Keratinocyte (primary cell): ENCODE results near the gene RELT. TPM values are rescaled to one million over a fixed set of nuclear protein-coding genes. Genes with fewer than 3 reads are reported as not detected.

ENCODE experiments used
- DNase-seq: peaks from one replicate; pipeline ENCODE4 v3.0.0-alpha.2; 2011; ENCODE audit warnings: low read depth, missing footprints, low spot score
- FAIRE-seq: peaks from 2 replicates; lab custom pipeline; 2011; peaks lifted over from hg19 to GRCh38; lab: Jason Lieb, UNC
- H2AFZ ChIP-seq: 2 replicates; pipeline ENCODE4 v1.6.0; 2012; ENCODE audit warnings: low read length, control low read depth, inconsistent platforms; ENCODE audit not compliant: control insufficient read depth
- H3K27ac ChIP-seq: 2 replicates; pipeline ENCODE4 v1.5.1; 2011; ENCODE audit warnings: low read length; ENCODE audit not compliant: control insufficient read depth, insufficient read depth
- H3K27me3 ChIP-seq: 3 replicates; pipeline ENCODE4 v1.6.0; 2011; ENCODE audit warnings: low read length; ENCODE audit not compliant: control insufficient read depth, insufficient read depth; ENCODE audit errors: extremely low read depth
- H3K36me3 ChIP-seq, 2 experiments: 2 replicates in 1 of 2; 3 replicates in 1 of 2; pipeline ENCODE4 v1.5.1; 2011; ENCODE audit warnings: low read length in 2 of 2, mild to moderate bottlenecking in 1 of 2; ENCODE audit not compliant: control insufficient read depth in 2 of 2, insufficient read depth in 2 of 2; ENCODE audit errors: extremely low read depth in 1 of 2
- H3K4me1 ChIP-seq: 3 replicates; pipeline ENCODE4 v1.5.1; 2011; ENCODE audit warnings: low read length; ENCODE audit not compliant: control insufficient read depth, insufficient read depth; ENCODE audit errors: extremely low read depth
- H3K4me2 ChIP-seq: 3 replicates; pipeline ENCODE4 v1.6.0; 2011; ENCODE audit warnings: low read depth, low read length; ENCODE audit not compliant: control insufficient read depth, insufficient read depth; ENCODE audit errors: extremely low read depth
- H3K4me3 ChIP-seq, 3 experiments: fragments of 200-600 bp in 1 of 3; sonication (generic) in 1 of 3; 2 replicates in 2 of 3; 3 replicates in 1 of 3; pipeline ENCODE4 v1.5.1; 2011 to 2016; ENCODE audit warnings: low read length in 3 of 3, mild to moderate bottlenecking in 3 of 3, control low read depth in 2 of 3, inconsistent platforms in 1 of 3, low read depth in 1 of 3, mixed read lengths in 1 of 3, mixed run types in 1 of 3, moderate library complexity in 1 of 3; ENCODE audit not compliant: control insufficient read depth in 2 of 3, insufficient read depth in 2 of 3; ENCODE audit errors: extremely low read depth in 1 of 3
- H3K79me2 ChIP-seq: 2 replicates; pipeline ENCODE4 v1.6.0; 2012; ENCODE audit warnings: low read length; ENCODE audit not compliant: control insufficient read depth, insufficient read depth
- H3K9ac ChIP-seq: 3 replicates; pipeline ENCODE4 v1.6.0; 2011; ENCODE audit warnings: low read length; ENCODE audit not compliant: control insufficient read depth, insufficient read depth; ENCODE audit errors: extremely low read depth
- H3K9me1 ChIP-seq: 3 replicates; pipeline ENCODE4 v1.6.0; 2011; ENCODE audit warnings: low read length; ENCODE audit not compliant: control insufficient read depth, insufficient read depth; ENCODE audit errors: extremely low read depth
- H3K9me3 ChIP-seq: 2 replicates; pipeline ENCODE4 v1.5.1; 2012; ENCODE audit warnings: low read depth, low read length; ENCODE audit not compliant: control insufficient read depth
- H4K20me1 ChIP-seq: 3 replicates; pipeline ENCODE4 v1.6.0; 2011; ENCODE audit warnings: low read length; ENCODE audit not compliant: control insufficient read depth, insufficient read depth; ENCODE audit errors: extremely low read depth
- EZH2 ChIP-seq: IDR thresholded peaks from one replicate; pipeline ENCODE4 v1.6.1; 2012; ENCODE audit warnings: inconsistent platforms, mild to moderate bottlenecking, low read length, moderate library complexity
- dilution Hi-C: fragments of 300-500 bp; cut with MboI; formaldehyde crosslinking; loops from one replicate; pipeline ENCODE4 v1.7.0; 2020; ENCODE audit warnings: low sequenced_read_pairs; ENCODE audit not compliant: extremely low pct_ligation_motif_present
- polyA plus RNA-seq, 5 experiments: library from polyadenylated mRNA; depleted of rRNA in 3 of 5; stranded (reverse) in 3 of 5; stranded (forward) in 1 of 5; unstranded in 1 of 5; fragments of >200 nt; gene quantifications; 1 replicate in 1 of 5; 2 replicates in 3 of 5; 3 replicates in 1 of 5; pipeline versions ENCODE4 v1.2.1 to v1.2.3, GENCODE V29; 2011 to 2012; ENCODE audit warnings: missing spikeins in 2 of 5, low read depth in 1 of 5, low replicate concordance in 1 of 5
- TF ChIP-seq, protein P1 (sequence below), 3 experiments: IDR thresholded peaks in 1 of 3; conservative IDR thresholded peaks in 1 of 3; optimal IDR thresholded peaks in 1 of 3; 2 replicates in 2 of 3; 3 replicates in 1 of 3; pipeline versions ENCODE3 to v1.5.1; 2011; ENCODE audit warnings: low read length in 3 of 3, mild to moderate bottlenecking in 3 of 3, moderate library complexity in 2 of 3, control low read depth in 1 of 3, inconsistent platforms in 1 of 3; ENCODE audit not compliant: insufficient read depth in 2 of 3; ENCODE audit errors: extremely low read depth in 1 of 3

Gene RELT
- polyA plus RNA-seq, 1 donor (not counting 4 experiments of a cell fraction or from before 2014, with no cell fraction given), result 4.2 TPM

DNA sequence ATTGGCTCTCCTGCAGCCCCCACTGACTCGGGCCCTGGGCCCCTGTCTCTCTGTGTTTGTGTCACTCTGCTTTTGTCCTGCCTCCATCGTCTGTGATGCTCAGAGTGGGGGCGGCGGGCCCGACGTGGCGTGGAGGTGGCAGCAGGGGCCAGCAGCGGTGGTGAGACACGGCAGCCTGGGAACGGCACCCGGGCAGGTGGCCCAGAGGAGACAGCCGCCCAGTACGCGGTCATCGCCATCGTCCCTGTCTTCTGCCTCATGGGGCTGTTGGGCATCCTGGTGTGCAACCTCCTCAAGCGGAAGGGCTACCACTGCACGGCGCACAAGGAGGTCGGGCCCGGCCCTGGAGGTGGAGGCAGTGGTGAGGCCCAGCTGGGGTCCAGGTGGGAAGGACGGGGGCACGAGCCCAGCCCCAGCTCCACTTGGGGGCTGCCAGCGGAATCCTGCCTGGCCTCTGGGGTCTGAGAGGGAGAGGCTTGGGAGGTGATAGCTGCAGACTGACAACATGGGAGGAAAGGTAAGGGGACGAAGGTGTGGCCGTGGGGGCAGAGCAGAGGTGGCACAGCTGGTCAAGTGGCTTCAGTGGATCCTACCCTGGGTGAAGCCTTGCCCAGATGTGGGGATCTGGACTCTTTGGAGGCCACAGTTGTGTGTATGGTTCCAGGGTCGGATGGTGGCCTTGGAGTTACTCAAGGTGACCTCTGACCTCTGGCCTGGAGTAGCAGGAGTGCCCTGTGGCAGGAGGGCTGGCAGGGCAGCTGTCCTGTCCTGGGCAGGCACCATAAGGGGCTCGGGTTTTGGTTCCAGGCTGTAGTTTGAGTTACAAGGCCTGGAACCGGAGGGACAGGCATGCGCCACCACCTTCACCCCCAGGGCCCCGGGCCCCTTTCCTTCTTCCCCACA, 16.2 kb downstream of the RELT start:
- Histone ChIP-seq H3K9me3 (no peaks in the 10 kb centered on the region), H3K36me3 (peaks cover 24 to 27% of the 10 kb centered on the region in 2 experiments)

DNA sequence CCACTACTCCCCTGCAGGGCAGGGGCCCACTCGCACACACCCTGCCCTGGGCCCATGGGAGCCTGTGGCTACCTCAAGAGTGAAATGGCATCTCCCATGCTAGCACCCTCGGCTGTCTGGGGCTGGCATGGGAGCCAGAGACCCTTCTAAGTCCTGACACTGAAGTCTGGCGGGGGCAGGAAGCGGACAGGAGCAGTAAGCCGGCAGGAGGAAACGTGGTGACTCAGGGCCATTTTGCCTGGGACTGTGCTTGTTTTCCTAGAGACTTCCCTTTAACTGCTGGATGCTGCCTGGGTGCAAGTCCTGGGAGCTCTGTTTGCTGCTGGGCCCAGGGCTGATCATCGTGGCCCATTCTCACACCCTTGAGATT, 16.8 kb downstream of the RELT start:
- no peak overlapping the region for H3K9ac ChIP-seq
- no peak overlapping the region for H3K4me2 ChIP-seq
- H3K4me1 ChIP-seq, result peaks cover 35% of the 10 kb centered on the region
- peaks cover 24 to 27% of the 10 kb centered on the region in 2 experiments for H3K36me3 ChIP-seq
- no peaks in the 10 kb centered on the region for H3K27me3 ChIP-seq
- peaks cover 8% of the 10 kb centered on the region for H3K9me1 ChIP-seq
- no peaks in the 10 kb centered on the region for H3K9me3 ChIP-seq
- no peak overlapping the region for H3K27ac ChIP-seq
- H3K4me3 ChIP-seq, result no peak overlapping the region
- TF ChIP-seq, protein P1, sequence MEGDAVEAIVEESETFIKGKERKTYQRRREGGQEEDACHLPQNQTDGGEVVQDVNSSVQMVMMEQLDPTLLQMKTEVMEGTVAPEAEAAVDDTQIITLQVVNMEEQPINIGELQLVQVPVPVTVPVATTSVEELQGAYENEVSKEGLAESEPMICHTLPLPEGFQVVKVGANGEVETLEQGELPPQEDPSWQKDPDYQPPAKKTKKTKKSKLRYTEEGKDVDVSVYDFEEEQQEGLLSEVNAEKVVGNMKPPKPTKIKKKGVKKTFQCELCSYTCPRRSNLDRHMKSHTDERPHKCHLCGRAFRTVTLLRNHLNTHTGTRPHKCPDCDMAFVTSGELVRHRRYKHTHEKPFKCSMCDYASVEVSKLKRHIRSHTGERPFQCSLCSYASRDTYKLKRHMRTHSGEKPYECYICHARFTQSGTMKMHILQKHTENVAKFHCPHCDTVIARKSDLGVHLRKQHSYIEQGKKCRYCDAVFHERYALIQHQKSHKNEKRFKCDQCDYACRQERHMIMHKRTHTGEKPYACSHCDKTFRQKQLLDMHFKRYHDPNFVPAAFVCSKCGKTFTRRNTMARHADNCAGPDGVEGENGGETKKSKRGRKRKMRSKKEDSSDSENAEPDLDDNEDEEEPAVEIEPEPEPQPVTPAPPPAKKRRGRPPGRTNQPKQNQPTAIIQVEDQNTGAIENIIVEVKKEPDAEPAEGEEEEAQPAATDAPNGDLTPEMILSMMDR (optimal IDR thresholded peaks at IDR 0.05 in 1 of 3, IDR thresholded peaks at IDR 0.05 in 1 of 3, conservative IDR thresholded peaks at IDR 0.05 in 1 of 3; ENCODE audit: extremely low read depth in 1 of 3, insufficient read depth in 2 of 3, low read length in 3 of 3), result no peak
- no peak for TF ChIP-seq EZH2
- dilution Hi-C loops, result no loop called here
- H3K79me2 ChIP-seq, result peaks cover 14% of the 10 kb centered on the region
- FAIRE-seq (no peak), DNase-seq (no peak)
- peaks cover 2% of the 10 kb centered on the region for H4K20me1 ChIP-seq
- H2AFZ ChIP-seq, result no peak overlapping the region

More for the DNA sequence above, 16.2 kb downstream of the RELT start:
- Histone ChIP-seq H3K4me2 (no peak overlapping the region), H3K9me1 (peaks cover 8% of the 10 kb centered on the region), H3K9ac (no peak overlapping the region), H2AFZ (no peak overlapping the region), H3K4me3 (no peak overlapping the region), H3K27me3 (no peaks in the 10 kb centered on the region), H4K20me1 (peaks cover 2% of the 10 kb centered on the region), H3K4me1 (peaks cover 41% of the 10 kb centered on the region), H3K27ac (no peak overlapping the region), H3K79me2 (peaks cover 21% of the 10 kb centered on the region)
- FAIRE-seq (no peak), DNase-seq (no peak)
- dilution Hi-C loops, result no loop called here
- no peak for TF ChIP-seq EZH2
- TF ChIP-seq, protein P1 (optimal IDR thresholded peaks at IDR 0.05 in 1 of 3, IDR thresholded peaks at IDR 0.05 in 1 of 3, conservative IDR thresholded peaks at IDR 0.05 in 1 of 3; ENCODE audit: extremely low read depth in 1 of 3, insufficient read depth in 2 of 3, low read length in 3 of 3), result no peak
